HG03432 (cell line): ENCODE measurements around the gene HELQ.
A peak's percentile ranks its signal among the peaks of the same experiment; 100 is the strongest.

ENCODE experiments used
- ATAC-seq: cut with Tn5 transposase; IDR thresholded peaks from one replicate; pipeline ENCODE4 v1.9.1; 2021; ENCODE audit warnings: mild to moderate bottlenecking, moderate library complexity; ENCODE audit not compliant: unreplicated experiment

HELQ gene

GRCh38 chr4:83371235-83371634, 84.4 kb downstream of the HELQ start:
- no peak for ATAC-seq

GRCh38 chr4:83370640-83370906, 85.0 kb downstream of the HELQ start:
- no peak for ATAC-seq

DNA sequence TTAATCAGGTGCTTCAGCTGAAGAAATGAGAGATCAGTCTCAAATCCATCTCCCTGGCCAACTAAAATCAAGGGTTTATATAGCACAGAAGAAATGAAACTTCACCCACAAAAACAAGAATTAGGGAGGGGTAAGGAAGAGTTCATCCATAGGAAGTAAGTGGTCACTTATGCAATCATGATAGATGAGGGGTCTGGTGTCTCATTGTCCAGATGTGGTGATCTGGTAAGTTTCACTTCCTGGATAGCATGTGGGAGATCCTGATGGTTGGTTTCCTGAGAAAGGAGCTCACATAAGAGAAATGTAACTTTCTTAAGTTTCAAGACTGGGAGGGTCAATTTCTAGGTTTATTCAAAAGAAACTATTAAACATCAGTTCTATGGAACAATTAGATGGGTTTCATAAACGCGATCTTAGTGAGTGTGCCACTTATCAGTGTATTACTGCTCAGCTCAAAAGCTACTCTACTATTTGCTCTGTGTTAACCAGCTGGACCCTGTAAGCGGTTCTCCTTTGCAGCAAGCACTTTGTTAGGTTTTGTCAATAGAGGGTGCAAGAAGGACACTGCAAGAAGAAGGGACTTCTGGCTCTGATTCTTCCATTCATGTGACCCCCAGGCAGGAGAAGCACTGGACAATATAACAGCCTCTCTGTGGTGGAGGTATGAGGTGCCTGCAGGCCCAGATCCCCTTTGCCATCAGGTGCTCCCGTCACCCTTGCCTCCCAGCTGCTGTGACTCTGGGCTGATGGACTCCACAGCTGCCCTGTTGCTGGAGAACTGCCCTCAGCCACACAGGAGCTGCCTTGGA, 85.6 kb downstream of the HELQ start:
- no peak for ATAC-seq

GRCh38 chr4:83364312-83364711, 91.3 kb downstream of the HELQ start:
- ATAC-seq, result no peak

DNA sequence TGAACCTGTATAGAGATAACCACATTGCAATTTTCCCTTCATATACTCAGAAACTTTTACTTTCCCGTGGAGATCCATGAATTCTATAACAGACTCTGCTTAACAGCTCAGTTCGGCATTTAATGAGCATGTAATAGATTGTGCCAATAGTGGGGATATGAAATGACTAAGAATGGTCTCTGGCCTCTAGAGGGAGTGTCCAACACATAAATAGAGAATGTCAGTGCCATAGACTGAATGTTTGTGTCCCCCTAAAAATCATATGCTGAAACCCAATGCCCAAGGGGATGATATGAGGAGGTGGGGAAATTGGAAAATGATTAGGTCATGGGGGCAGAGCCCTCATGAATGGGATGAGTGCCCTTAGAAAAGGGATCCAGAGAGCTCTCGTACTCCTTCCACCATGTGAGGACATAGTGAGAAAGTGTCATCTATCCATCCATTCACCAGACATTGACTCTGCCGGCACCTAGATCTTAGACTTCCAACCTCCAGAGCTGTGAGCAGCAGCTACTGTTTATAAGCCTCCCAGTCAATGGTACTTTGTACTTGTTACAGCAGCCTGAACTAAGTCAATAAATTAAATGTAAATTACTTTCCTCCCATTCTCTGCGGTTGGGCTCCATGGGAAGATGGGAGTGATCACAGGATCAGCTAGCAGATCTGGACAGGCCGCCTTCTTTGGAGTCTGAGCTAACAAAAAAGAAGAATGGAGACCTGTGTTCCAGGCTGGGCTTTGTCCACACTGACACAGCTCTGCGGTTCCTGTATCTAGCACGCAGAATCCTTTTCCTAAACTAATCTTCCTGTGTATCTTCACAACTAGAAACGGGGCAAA, 92.9 kb downstream of the HELQ start:
- ATAC-seq, result peak; percentile 65

- ATAC-seq, result peak; percentile 30
These were observed 94.1 kb downstream of the HELQ start for GRCh38 chr4:83361416-83362103.

DNA sequence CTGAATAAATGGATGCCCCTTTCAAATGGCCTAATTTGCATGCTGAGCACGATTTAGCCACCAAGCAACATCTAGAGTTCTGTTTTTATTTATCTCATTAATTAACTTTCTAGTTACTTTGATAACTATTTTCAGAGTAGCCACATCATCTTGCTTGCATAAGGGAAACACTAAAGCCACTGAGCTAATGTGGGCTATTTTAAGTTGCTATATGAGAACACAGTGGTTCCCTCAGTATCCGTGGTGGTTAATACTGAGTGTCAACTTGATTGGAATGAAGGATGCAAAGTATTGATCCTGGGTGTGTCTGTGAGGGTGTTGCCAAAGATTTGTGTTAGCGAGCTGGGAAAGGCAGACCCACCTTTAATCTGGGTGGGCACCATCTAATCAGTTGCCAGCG, 95.6 kb downstream of the HELQ start:
- no peak for ATAC-seq

DNA sequence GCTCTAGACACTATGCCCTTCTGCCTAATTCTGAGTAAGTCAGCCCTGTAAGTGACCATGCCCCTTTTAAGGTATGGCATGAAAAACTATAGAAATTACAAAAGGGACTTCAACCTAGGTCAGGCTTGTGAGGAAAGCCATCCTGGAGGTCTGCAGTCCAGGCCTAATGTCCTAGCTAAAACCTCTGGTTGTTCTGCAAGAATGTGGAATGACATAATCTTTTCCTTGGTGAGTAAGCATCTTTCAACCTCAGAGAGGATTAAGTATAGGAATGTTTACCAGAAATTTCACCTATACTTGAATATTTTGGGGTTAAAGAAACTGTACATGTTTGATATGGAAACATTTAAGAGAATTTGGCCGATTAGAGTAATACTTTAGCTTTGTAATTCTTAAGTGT, 97.2 kb downstream of the HELQ start:
- no peak for ATAC-seq
